HCEC 1CT (cell line): ENCODE measurements around the gene HNRNPA1L2.
"Not testable (repeated sequence)": the region's sequence is repeated elsewhere in the genome, so short reads cannot be mapped to it uniquely, and the experiment has no call there.

Experiments
- DNase-seq: peaks from one replicate; pipeline ENCODE4 v3.0.0-alpha.2; 2017

HNRNPA1L2 gene

GRCh38 chr13:52650731-52651130, 8.5 kb downstream of the HNRNPA1L2 start:
- no peak for DNase-seq

- DNase-seq, result no peak
Measured at GRCh38 chr13:52651897-52652195, 9.6 kb downstream of the HNRNPA1L2 start.

- DNase-seq, result peak; percentile 96
Measured at GRCh38 chr13:52652196-52652979, 10.2 kb downstream of the HNRNPA1L2 start, which contains the start of gene SUGT1. Gene SUGT1, plus strand, starts transcription at chr13:52652836. Its CDS starts 85 bp downstream, at chr13:52652921.

- DNase-seq, result no peak
Measured at GRCh38 chr13:52652980-52653303, 10.7 kb downstream of the HNRNPA1L2 start.

- DNase-seq, result no peak
Measured at GRCh38 chr13:52659340-52659739, 17.1 kb downstream of the HNRNPA1L2 start.

- no peak for DNase-seq
Measured at GRCh38 chr13:52664272-52664671, 22.0 kb downstream of the HNRNPA1L2 start.

GRCh38 chr13:52665325-52665724, 23.1 kb downstream of the HNRNPA1L2 start:
- peak; percentile 47 for DNase-seq

- DNase-seq, result no peak
Measured at GRCh38 chr13:52669677-52670076, 27.4 kb downstream of the HNRNPA1L2 start.

GRCh38 chr13:52670726-52671125, 28.5 kb downstream of the HNRNPA1L2 start:
- no peak for DNase-seq

GRCh38 chr13:52673465-52673864, 31.2 kb downstream of the HNRNPA1L2 start:
- no peak for DNase-seq

- no peak for DNase-seq
Measured at GRCh38 chr13:52677823-52678222, 35.6 kb downstream of the HNRNPA1L2 start.

- DNase-seq, result not testable (repeated sequence)
Measured at GRCh38 chr13:52685806-52686205, 43.6 kb downstream of the HNRNPA1L2 start.

- DNase-seq, result no peak
Measured at GRCh38 chr13:52686376-52686775, 44.1 kb downstream of the HNRNPA1L2 start.
